MCF 10A (cell line): ENCODE results near the gene SIX1. TPM values are rescaled to one million over a fixed set of nuclear protein-coding genes. Genes with fewer than 3 reads are reported as not detected.

ENCODE experiments used
- BruUV-seq: library from RNA; stranded (reverse); fragments of 400-500 nt; replicated peaks from 2 replicates; lab custom pipeline; 2021; lab: Mats Ljungman, UMichigan
- CTCF ChIA-PET: fragments of 300-600 bp; sonication (Branson Sonifier 250); formaldehyde crosslinking; extraction: SDS; loops from one replicate; lab custom pipeline; 2021; ENCODE audit warnings: antibody characterized with exemption, inconsistent platforms; lab: Yijun Ruan, JAX
- POLR2A ChIA-PET: fragments of 300-600, 350-650 bp; sonication (Branson Sonifier 250); formaldehyde crosslinking; extraction: SDS; loops from one replicate; lab custom pipeline; 2020; ENCODE audit warnings: antibody characterized with exemption, inconsistent platforms; lab: Yijun Ruan, JAX
- DNase-seq: peaks from one replicate; pipeline ENCODE4 v3.0.0-alpha.2; 2018; ENCODE audit not compliant: unreplicated experiment
- H3K27ac Mint-ChIP-seq: one replicate; pipeline ENCODE4 v1.8.0; 2022; ENCODE audit warnings: mild to moderate bottlenecking, low read depth, mixed read lengths; ENCODE audit not compliant: unreplicated experiment
- H3K27me3 Mint-ChIP-seq: one replicate; pipeline ENCODE4 v1.8.0; 2022; ENCODE audit warnings: mixed read lengths; ENCODE audit not compliant: insufficient read depth, unreplicated experiment
- H3K36me3 Mint-ChIP-seq: one replicate; pipeline ENCODE4 v1.8.0; 2022; ENCODE audit warnings: mild to moderate bottlenecking, moderate library complexity, mixed read lengths; ENCODE audit not compliant: insufficient read depth, unreplicated experiment
- H3K4me1 Mint-ChIP-seq: one replicate; pipeline ENCODE4 v1.8.0; 2022; ENCODE audit warnings: mixed read lengths; ENCODE audit not compliant: insufficient read depth, unreplicated experiment
- H3K4me3 Mint-ChIP-seq: one replicate; pipeline ENCODE4 v1.8.0; 2022; ENCODE audit warnings: mild to moderate bottlenecking, moderate library complexity, mixed read lengths; ENCODE audit not compliant: unreplicated experiment
- H3K9me3 Mint-ChIP-seq: one replicate; pipeline ENCODE4 v1.8.0; 2022; ENCODE audit warnings: mixed read lengths; ENCODE audit not compliant: unreplicated experiment
- CTCF ChIP-seq: fragments of 200-600 bp; IDR thresholded peaks from one replicate; pipeline ENCODE4 v1.8.0; 2022; ENCODE audit warnings: antibody characterized with exemption, mild to moderate bottlenecking; ENCODE audit not compliant: unreplicated experiment
- intact Hi-C: fragments of 100-400 bp; cut with micrococcal nuclease; formaldehyde crosslinking; loops from 2 replicates; pipeline ENCODE4 v1.14.1; 2022
- total RNA-seq: library from RNA; stranded (reverse); gene quantifications from 2 replicates; pipeline ENCODE4 v1.2.3, GENCODE V29; 2022

SIX1 gene
- total RNA-seq, 1 experiment from 2014 or later: 0.33 TPM

- Mint-ChIP-seq H3K4me3 (peak overlapping the region; percentile 86), H3K9me3 (no peaks in the 10 kb centered on the region), H3K27ac (peak overlapping the region; percentile 94), H3K4me1 (no peaks in the 10 kb centered on the region), H3K36me3 (no peaks in the 10 kb centered on the region), H3K27me3 (peaks cover 10% of the 10 kb centered on the region)
- TF ChIP-seq CTCF: no peak
- BruUV-seq: no TSS peak
- CTCF ChIA-PET: no interaction called here
- DNase-seq: no peak
- POLR2A ChIA-PET: no interaction called here
- intact Hi-C loops: loop anchor here (10.0 kb wide), 1 partner anchor 537 kb away; no protein-coding TSS in a partner anchor
Measured at GRCh38 chr14:60658211-60658690, 9.0 kb upstream of the SIX1 start.

- H3K9me3 Mint-ChIP-seq: no peaks in the 10 kb centered on the region
- no peak for DNase-seq
Measured at GRCh38 chr14:60657456-60658210, 8.4 kb upstream of the SIX1 start.

GRCh38 chr14:60656686-60657455 lies 7.6 kb upstream of the SIX1 start:
- POLR2A ChIA-PET: no interaction called here
- no TSS peak for BruUV-seq
- H3K27ac Mint-ChIP-seq: peak overlapping the region; percentile 94
- H3K9me3 Mint-ChIP-seq: no peaks in the 10 kb centered on the region
- DNase-seq: peak; percentile 33
- CTCF ChIA-PET: no interaction called here
- no peaks in the 10 kb centered on the region for H3K4me1 Mint-ChIP-seq
- intact Hi-C loops: loop anchor here (1.0 to 10.0 kb wide), 2 partner anchors 368 to 538 kb away; no protein-coding TSS in a partner anchor
- TF ChIP-seq CTCF: peak; percentile 39
- no peaks in the 10 kb centered on the region for H3K36me3 Mint-ChIP-seq
- peaks cover 12% of the 10 kb centered on the region for H3K27me3 Mint-ChIP-seq
- peak overlapping the region; percentile 86 for H3K4me3 Mint-ChIP-seq

More at GRCh38 chr14:60657456-60658210, 8.4 kb upstream of the SIX1 start:
- Mint-ChIP-seq H3K36me3 (no peaks in the 10 kb centered on the region), H3K4me3 (peak overlapping the region; percentile 86), H3K4me1 (no peaks in the 10 kb centered on the region), H3K27me3 (peaks cover 12% of the 10 kb centered on the region), H3K27ac (peak overlapping the region; percentile 94)
- no TSS peak for BruUV-seq
- no peak for TF ChIP-seq CTCF
- ChIA-PET CTCF (interaction anchor here (0.6 kb wide), 1 partner anchor 283 kb away, joined by 3 read pairs; no protein-coding TSS in a partner anchor), POLR2A (no interaction called here)
- intact Hi-C loops: loop anchor here (1.0 to 10.0 kb wide), 2 partner anchors 368 to 537 kb away; no protein-coding TSS in a partner anchor
